ENCODE data around the gene ZNF354B. TPM values are rescaled to one million over a fixed set of nuclear protein-coding genes. Genes with fewer than 3 reads are reported as not detected.

The ZNF354B gene
- total and polyA plus RNA-seq, 2 of the 13 experiments (the other 11 are each of a cell fraction or from before 2014, with no cell fraction given), result 7.8 to 10.3 TPM

- peak; percentile 75 for TF ChIP-seq ASH2L (IDR thresholded peaks at IDR 0.05; ENCODE audit: insufficient read length, low read depth, low read length)
- no peak for TF ChIP-seq ZNF704 (CRISPR knock-in tag; IDR thresholded peaks at IDR 0.05; ENCODE audit: borderline replicate concordance)
- TF ChIP-seq ZNF773 (CRISPR knock-in tag; IDR thresholded peaks at IDR 0.05; ENCODE audit: borderline replicate concordance), result no peak
- peak; percentile 91 for TF ChIP-seq POGK (CRISPR knock-in tag; conservative IDR thresholded peaks at IDR 0.05)
- TF ChIP-seq KLF11 (CRISPR knock-in tag; IDR thresholded peaks at IDR 0.05), result 0 out of 2 replicates have a peak, but pooled peaks have one; percentile 80
- no peak for TF ChIP-seq ZNF780A (CRISPR knock-in tag; IDR thresholded peaks at IDR 0.05)
- TF ChIP-seq ZNF326 (CRISPR knock-in tag; IDR thresholded peaks at IDR 0.05; ENCODE audit: borderline replicate concordance), result no peak
- no peak for TF ChIP-seq ZEB1 (IDR thresholded peaks at IDR 0.05; ENCODE audit: insufficient replicate concordance, low read depth)
- TF ChIP-seq THAP11 (CRISPR knock-in tag; IDR thresholded peaks at IDR 0.05), result peak; percentile 99
- no peak for TF ChIP-seq SNRNP70 (IDR thresholded peaks at IDR 0.05; ENCODE audit: low read depth, low read length)
- TF ChIP-seq FUBP1 (CRISPR knock-in tag; IDR thresholded peaks at IDR 0.05; ENCODE audit: borderline replicate concordance), result no peak
- no peak for TF ChIP-seq SCMH1 (CRISPR knock-in tag; IDR thresholded peaks at IDR 0.05; ENCODE audit: borderline replicate concordance)
- peak; percentile 79 for TF ChIP-seq HOXA3 (CRISPR knock-in tag; IDR thresholded peaks at IDR 0.05)
- TF ChIP-seq NKX3-1 (CRISPR knock-in tag; IDR thresholded peaks at IDR 0.05), result no peak
- TF ChIP-seq ELF1 (CRISPR knock-in tag; IDR thresholded peaks at IDR 0.05), result peak; percentile 88
- peak; percentile 60 for TF ChIP-seq SALL2 (CRISPR knock-in tag; IDR thresholded peaks at IDR 0.05)
- TF ChIP-seq FOSL2 (CRISPR knock-in tag; IDR thresholded peaks at IDR 0.05), result peak; percentile 47
- peak; percentile 35 for TF ChIP-seq IKZF4 (CRISPR knock-in tag; IDR thresholded peaks at IDR 0.05; ENCODE audit: borderline replicate concordance, low read depth, not compliant biosample characterization)
- no peak for TF ChIP-seq GLMP (CRISPR knock-in tag; IDR thresholded peaks at IDR 0.05; ENCODE audit: borderline replicate concordance)
- no peak for TF ChIP-seq ZNF879 (CRISPR knock-in tag; IDR thresholded peaks at IDR 0.05)
- no peak for TF ChIP-seq ZKSCAN8 (CRISPR knock-in tag; IDR thresholded peaks at IDR 0.05; ENCODE audit: borderline replicate concordance)
Observed at GRCh38 chr5:178859625-178860521, at the start of gene ZNF354B (continued).

Data from HepG2 (cell line).